ENCODE results near the gene RPTOR.

The RPTOR gene

DNA sequence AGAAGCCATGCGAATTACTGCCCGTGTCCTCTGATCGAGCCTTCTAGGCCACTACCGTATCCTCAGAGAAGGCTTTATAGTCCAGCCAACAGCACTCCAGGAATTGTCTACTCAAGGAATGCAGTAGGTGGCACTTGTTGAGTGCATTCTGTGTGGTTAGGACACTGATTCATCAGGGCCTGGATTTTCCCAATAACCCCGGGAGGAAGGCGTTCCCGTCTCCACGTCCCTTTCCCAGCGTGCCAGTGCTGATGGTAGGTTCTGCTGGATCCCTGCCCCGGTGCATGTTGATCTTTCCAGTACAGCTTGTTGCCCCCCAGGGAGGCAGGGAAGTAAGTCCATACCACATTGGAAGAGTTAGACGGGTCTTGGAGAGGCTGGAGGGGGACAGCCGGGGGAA, 122.2 kb downstream of the RPTOR start:
- no peak for DNase-seq (ENCODE audit: low read depth)

DNA sequence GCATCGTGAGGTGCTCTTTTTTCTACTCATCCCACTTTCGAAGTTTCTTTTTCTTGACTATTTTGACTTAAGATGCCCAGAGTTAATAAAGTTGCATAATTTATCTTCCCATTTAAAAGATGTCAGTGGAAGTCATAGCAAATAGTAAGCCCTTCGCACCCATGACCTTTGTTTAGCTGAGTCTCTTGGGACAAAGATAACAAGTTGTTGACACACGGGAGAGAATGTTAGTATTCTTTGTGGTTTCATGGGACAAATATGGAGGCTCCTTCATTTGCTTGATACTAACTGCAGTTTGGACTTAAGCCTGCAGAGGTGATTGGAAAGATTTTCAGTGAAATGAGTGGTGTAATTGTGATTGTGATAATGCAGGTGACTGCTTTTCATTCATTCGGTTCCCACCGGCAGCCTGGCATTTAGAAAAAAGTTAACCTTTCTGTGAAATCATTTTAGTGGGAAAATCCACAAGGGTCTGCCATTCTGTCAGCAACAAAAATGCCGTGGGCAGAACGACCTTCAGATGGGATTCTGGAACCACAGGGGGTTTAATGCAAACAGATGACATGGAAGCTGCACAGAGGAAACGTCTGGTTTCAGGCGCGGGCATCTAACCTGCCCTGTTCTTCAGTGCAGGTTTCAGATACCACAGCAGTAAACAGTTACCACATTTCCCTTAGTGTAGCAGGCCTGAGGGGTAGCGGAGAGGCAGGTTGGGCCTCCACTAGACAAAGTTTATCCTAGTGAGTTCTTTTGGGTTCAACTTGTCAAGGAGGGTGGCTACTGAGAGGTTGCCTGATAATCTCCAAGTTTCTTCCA, 123.0 kb downstream of the RPTOR start:
- no peak for DNase-seq (ENCODE audit: low read depth)

DNA sequence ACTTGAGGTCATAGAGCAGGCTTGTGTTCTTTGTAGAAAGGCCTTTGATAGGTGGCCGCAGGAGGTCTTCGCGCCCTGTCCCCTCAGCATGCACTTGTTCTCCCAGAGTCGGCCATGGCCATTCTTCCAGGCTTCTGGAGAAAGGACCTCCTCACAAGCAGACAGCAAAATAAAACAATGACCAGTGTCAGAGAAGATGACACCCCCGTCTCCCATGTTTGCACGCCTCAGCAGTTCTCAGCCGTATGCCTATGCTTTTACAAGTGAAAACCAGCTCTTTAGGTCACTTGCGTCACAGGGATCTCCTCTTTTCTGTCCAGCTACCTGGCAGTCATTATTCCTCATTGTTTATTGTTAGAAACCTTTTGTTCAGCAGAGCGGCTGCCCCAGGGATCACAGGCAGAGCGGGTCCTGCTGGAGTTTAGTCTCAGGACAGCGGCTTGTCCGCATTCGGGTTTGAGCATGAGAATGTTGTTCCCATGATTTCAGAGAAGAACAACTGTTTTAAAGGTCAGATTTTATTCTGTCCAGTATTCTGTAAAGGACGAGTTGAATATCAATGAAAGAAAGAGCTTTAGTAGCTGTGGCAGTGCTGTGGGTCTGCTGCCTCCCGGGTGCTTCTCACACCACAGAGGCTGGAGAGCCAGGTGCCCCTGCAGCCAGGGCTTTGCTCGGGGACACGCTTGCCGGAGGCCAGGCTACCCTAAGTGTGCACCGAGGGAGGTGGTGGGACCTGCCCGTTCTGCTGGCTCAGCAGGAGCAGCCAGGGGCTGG, 123.9 kb downstream of the RPTOR start:
- DNase-seq (ENCODE audit: low read depth), result no peak

DNA sequence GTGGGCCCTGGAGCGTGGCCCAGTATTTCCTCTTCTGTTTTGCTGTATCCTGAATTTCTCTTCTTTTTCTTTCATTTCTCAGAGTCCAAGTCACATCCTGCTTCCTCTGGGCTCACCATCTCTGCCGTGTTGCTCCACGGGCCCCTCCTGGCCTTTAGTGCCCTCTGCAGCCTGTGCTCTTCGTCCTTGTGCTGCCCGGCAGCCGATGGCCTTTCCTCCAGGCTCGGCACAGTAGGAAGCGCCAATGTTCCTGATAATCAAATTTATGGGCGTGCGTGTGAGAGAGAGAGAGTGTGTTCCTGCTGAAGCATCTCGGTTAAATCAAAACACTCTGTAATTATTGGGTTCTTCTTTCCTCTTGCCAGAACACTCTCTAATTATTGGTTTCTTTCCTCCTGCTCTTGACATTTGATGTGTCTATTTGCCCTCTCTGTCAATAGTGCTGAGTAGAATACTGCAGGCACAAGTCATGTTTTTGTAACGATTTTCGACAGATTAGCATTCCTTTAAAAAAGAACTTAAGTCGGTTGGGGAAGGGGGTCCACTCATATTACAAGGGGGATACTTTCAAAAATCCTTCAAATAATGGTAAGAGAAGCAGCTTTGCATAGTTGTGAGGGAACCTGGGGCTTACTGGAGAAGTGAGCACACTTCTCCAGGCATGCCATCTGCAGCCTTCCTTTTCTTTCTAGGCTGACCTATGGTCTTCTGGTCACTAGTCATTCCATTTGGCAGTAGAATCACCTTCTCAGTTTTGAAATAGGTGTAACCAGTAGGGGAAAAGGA, 126.6 kb downstream of the RPTOR start:
- no peak for DNase-seq (ENCODE audit: low read depth)

DNA sequence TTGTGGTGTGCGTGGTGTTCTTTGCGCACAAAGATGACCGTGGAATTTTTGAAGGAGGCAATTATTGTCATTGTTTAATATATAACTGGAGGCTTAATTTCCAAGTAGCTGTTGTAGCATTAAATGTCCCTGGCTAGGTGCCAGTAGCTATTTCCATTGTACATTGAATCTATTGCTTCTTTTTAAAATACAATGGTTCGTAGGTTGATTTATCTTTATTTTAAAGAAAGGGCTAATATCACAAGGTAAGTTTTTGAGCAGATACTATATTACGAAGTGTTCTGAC, 127.1 kb downstream of the RPTOR start:
- DNase-seq (ENCODE audit: low read depth), result no peak

DNA sequence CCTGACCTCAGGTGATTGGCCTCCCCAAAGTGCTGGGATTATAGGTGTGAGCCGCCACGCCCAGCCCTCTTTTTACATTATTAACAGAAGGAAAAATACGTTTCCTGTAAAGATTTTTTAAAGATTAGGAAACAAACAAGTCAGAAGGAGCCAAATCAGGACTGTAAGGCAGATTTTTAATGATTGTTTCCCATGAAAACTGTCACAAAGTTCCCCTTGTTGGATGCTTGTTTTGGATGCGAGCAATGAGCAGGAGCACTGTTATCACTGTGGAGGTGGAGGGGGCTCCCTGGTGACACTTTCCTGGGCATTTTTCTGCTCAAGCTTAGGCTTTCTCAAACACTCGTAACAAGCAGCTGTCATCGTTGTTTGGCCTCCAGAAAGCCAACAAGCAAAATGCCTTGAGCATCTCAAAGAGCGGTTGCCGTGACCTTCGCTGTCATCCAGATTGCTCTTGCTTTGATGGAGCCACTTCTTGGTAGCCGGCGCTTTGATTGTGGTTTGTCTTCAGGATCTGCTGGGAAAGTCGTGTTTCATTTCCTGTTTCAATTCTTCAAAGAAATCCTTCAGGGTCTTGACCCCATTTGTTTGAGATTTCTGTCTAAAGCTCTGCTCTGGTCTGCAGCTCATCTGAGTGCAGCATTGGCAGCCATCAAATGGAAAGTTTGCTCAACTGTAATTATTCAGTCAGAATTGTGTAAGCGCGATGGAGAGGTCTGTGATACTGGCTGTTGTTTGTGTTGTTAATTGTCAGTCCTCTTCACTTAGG, 128.7 kb downstream of the RPTOR start:
- no peak for DNase-seq (ENCODE audit: low read depth)

DNA sequence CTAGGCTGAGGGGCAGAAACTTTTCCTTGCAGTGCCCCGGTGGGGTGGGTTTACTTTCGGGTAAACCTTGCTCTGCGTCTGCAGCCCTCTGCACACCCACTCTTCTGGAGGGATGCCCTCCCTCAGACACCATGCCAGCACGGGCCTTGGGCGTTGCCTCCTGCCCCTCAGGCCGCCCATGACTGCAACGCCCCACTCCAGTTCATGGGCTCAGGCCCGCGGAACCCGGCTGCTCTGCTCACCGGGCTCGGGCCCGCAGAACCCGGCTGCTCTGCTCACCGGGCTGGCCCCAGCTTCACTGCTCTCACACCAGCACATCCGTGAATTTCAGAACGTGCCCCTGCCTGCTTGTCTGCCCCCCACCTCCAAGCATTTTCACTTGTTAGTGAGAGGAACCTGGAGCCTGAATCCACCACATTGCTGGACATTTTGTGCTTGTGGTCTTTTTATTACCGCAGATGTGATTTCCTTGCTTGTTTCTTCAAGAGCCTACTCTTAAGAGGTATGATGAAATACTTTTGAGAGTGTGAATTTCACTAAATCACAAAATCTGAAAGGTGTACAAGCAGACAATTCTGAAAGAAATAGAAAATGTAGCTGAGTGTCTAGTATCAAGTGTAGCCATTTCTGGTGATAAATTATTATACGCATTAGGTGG, 130.9 kb downstream of the RPTOR start:
- DNase-seq (ENCODE audit: low read depth), result no peak

DNA sequence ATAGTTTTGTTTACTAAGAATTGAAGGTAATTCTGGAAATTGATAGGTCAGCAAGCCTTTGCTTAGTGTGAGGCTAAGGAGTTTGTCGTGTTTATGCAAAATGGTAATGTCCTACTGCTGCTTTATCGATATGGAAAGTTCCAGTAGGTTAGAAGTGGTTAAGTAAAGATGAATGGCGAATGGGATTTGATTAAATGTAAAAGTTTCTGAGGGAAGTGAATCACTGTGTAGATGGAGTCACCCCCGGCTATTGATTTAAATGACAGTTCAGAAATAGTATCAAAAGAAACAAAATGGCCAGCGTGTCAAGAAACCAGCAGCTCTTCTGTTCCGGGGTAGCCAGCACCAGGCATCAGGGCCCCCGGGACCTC, 131.4 kb downstream of the RPTOR start:
- no peak for DNase-seq (ENCODE audit: low read depth)

DNA sequence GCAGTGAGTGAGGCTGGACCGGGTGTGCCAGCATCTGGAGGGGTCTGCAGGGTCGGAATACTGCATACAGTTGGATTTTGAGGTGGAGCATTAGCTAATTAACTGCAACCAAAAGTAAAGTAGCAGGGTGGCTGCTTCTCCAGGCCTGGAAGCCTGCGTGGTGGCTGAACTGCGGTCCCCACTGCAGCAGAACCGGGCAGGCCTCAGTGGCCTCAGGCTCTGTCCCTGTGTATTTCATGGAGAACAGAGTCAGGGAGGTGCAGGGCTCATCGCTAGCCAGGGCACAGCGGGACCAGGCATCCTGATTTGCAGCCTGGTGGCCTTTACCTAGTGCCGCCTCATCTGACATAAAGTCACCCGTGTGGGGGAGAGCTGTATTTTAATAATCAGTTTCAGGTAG, 131.9 kb downstream of the RPTOR start:
- DNase-seq (ENCODE audit: low read depth), result no peak

DNA sequence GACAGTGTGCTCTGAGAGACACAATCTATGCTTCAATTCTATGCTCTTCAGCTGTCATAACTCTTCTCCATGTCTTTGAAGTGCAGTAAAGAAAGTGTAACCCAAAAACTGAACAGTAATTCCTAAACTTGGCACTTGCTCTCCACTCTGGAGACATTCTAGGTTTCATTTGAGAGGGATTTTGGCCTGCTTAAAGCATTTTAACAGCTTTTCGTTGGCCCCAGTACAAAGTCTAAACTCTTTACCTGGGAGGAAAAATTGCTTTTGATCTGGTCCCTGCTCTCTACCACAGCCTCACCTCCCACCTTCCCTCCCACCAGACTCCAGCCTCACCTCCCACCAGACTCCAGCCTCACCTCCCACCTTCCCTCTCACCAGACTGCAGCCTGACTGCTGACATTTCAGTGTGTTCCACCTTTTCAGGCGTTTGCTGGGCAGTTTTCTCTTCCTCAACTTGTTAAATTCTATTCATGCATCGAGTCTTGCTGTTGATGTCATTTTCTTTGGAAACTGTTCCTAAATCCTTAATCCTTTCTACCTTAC, 132.6 kb downstream of the RPTOR start:
- DNase-seq (ENCODE audit: low read depth), result no peak

DNA sequence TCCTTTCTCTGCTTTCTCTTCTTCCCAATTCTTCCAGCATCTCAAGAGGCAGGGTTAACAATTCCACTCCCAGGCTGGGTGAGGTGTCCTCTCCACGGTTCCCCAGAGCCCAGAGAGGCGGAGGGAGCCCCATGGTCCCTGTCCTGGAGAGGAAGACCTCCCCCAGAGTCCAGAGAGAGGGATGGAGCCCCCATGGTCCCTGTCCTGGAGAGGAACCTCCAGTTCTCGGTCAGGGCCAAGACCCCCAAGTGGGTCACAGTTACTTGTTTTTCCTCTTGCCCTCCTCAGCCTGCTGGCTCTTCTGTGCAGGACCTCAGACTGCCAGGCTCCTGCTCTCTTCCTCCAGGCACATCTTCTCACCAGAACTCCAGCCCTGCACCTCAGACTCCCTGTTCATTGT, 135.2 kb downstream of the RPTOR start:
- DNase-seq (ENCODE audit: low read depth), result no peak

DNA sequence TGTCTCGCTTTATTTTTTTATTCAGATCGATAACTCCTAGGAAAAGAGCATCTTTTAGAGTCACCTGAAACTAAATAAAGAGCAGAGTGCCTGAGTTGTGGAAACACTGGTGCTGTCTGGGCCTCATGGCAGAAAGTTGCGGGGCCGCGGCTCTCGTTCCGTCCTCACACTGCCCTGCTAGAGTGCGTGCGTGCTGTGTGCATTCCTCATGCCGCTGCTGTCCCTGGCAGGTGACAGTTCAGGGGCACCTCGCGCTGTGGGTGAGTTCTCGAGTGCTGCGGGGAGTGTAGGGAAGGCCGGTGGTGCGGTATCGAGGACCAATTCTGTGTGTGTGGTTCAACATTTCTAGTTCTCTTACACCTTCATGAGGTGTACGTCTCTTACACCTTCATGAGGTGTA, 136.6 kb downstream of the RPTOR start:
- DNase-seq (ENCODE audit: low read depth), result no peak

DNA sequence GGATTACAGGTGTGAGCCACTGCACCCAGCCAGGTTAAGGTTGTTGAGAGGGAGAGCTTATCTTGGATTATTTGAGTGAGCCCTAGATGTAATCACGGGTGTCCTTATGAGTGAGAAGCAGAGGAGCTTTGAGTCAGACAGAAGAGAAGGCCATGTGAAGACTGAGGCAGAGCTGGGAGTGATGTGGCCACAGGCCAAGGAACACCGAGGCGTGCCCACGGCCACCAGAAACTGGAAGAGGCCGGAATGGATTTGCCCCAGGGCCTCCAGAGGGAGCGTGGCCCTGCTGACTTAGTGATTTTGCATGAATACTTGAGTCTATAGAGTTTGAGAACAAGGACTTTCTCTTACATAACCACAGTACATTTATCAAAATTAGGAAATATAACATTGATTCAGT, 137.7 kb downstream of the RPTOR start:
- no peak for DNase-seq (ENCODE audit: low read depth)

DNA sequence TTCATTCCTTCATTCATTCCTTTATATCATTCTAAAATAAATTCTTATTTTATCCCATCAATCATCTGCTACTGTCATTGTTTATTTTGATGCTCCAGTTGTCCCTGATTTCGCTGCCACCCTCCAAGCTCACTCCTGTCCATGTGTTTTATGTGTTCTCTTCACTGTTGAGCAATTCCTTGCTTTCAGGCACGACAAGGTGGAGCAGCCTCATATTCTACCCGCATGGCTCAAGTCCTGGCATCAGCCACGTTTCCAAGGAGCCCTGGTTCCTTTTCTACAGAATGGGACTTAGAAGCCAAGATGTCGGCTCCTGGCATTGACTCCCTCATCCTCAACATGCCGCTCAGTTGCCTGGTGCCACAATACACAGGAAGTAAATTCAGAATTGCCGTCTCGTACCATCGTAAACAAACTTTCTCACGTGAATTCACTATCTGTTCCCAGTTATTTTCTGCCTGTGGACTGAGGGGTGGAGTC, 139.0 kb downstream of the RPTOR start:
- no peak for DNase-seq (ENCODE audit: low read depth)

DNA sequence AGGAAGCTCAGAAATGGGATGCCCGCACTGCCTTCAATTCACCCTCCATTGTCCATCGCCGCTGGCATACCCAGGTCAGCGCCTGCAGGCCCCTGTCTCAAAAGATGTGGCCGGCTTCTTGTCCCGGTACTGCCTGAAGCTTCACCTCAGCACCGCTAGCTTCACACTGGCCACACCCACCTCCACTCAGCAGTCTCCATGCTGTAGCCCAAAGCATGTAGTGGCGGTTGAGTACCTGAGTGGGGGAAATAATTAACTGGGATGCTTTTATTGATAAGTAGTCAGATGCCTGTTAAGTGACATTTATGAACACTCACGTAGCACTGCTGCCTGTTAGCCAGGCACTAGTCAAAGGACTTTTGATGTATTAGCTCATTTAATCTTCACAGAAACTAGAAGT, 143.2 kb downstream of the RPTOR start:
- no peak for DNase-seq (ENCODE audit: low read depth)

DNA sequence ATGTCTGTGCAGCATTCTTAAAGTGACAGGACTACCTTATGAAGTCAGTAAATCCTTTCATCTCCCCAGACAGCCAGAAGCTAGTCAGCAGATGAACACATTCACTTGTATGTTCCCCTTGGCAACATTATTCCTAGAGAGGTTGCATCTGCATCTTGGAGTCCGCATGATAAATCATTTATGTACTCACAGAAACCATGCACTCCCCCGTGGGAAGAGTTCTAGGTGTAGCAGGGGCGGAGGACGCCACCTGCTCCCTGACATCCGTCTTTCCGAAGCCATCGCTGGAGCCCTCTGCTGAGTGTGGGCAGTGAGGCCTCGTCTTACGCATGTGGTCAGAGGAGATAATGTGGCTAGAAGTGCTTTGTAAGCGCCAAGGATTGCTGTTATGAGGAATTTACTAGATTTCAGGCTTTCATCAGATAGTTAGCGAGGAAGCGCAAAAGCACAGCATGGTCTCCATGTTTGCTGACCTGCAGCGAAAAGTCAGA, 144.5 kb downstream of the RPTOR start:
- no peak for DNase-seq (ENCODE audit: low read depth)

DNA sequence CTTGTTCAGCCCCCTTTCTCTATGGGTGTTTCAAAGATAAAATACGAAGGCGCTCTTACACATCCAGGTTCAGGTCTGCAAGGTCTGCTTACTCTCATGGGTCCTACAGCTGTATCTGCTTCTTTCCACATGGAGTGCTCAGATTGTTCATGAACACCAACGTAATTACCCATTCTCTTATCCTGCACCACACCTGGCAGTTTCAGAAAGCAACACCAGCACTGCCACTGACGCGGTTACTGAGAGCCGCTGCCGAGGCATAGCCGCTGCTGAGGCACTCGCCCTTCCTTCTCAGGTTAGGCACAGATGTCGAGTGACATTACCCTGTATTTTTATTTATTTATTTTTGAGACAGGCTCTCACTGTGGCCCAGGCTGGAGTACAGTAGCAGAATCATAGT, 147.1 kb downstream of the RPTOR start:
- DNase-seq (ENCODE audit: low read depth), result no peak

DNA sequence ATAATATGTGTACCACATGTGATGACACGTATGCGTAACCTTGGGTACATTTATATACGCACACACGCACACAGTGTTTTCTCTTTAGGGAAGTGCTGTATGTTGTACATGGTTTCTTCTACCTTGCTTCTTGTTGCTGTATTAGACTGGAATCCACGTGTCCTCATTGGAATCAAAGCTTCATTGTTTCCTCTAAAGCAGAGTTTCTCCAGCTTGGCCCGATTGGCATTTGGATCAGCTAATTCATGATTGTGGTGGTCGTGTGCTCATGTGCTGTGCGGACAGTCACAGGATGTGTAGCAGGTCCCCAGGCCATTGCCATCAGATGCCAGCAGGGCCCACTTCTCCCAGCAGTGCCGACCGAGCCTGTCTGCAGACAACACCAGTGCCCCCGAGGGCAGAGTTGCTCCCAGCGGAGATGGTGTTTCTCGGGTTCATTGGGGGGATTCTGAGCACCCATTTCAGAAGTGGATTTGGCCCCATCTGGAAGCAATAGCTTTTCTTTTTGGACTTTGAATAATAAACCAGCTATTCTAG, 148.4 kb downstream of the RPTOR start:
- no peak for DNase-seq (ENCODE audit: low read depth)

DNA sequence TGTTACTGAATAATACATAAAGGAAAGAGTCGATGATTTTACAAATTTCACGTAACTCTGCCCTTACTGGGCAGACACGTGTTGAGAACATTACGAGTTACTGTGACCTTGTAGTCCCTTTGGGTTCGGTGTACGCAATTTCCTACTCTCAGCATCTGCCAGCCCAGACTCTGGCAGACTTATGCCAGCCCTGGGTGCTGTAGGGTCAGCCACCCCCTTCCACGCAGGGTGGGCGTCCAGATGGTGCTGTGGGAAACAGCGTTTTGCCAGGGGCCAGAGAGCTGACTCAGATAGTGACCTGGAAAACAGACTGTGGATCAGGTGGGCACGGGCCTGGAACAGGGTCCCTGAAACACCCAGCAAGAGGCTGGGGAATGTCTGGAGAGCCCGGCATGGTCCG, 148.9 kb downstream of the RPTOR start:
- no peak for DNase-seq (ENCODE audit: low read depth)

DNA sequence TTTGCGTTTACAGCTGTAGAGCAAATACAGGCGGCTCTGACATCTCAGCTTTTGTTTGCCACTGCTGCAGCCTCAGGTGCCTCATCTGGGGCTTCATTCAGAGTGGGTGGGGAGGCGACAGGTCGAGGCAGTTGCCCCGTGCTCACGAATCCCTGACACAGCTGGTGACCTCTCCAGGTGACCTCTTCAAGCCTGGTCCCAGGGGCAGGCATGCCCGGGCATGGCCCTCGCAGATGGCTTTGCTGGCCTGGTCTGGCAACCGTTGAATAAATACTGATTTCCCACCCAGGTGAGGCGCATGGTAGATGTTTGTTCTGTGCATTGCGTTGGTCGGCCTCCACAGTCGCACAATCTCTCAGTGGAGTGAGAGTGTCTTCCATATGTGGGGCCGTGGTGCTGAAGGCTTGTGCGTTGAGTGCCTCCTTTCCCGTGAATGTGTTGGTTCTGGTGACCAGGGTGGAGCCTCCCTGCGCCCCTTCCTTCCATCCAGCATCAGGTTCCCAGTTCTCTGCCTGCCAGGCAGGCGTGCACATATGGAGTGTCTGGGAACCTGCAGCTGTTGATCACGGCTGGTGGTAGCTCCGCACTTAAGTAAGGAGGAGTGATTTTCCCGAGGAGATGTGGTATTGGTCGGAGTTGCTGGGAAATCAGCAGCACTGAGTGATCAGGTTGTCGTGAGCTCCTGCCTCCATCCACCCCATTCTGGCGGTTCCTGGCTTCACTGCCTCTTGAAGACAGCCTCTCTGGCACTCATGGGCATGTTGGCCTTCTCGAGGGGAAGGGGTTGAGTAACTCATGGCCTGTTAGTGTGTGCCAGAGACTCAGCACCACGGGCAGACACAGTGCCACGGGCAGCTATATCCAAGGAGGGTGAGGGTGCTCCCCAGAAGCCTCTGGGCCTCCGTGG, 149.7 kb downstream of the RPTOR start:
- no peak for DNase-seq (ENCODE audit: low read depth)
